ENCODE measurements around the gene COX4I1. TPM values are rescaled to one million over a fixed set of nuclear protein-coding genes. Genes with fewer than 3 reads are reported as not detected.

Gene COX4I1
- total RNA-seq, 2 experiments from 2014 or later: 374 to 508 TPM

DNA sequence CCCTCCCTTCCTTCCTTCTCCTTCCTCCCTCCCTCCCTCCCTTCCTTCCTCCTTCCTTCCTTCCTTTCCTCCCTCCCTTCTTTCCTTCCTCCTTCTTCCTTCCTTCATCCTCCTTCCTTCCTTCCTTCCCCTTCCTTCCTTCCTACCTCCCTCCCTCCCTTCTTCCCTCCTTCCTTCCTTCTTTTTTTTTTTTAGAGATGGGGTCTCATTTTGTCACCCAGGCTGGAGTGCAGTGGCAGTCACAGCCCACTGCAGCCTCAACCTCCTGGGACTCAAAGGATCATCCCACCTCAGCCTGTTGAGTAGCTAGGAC is 44.6 kb downstream of the COX4I1 start:
- no peak overlapping the region for H3K4me3 Mint-ChIP-seq
- ATAC-seq: no peak
- CTCF ChIA-PET: interaction anchor here (1.6 kb wide), 1 partner anchor 23 kb away, joined by 7 read pairs; no protein-coding TSS in a partner anchor
- peaks cover 19% of the 10 kb centered on the region for H3K27me3 Mint-ChIP-seq
- no peak for DNase-seq
- intact Hi-C loops (cut with DNase I, micrococcal nuclease): no loop called here
- H3K27ac Mint-ChIP-seq: no peak overlapping the region
- POLR2A ChIA-PET: no interaction called here
- H3K36me3 Mint-ChIP-seq (ENCODE audit: low read depth): no peaks in the 10 kb centered on the region
- no peaks in the 10 kb centered on the region for H3K9me3 Mint-ChIP-seq (ENCODE audit: low read depth)
- peaks cover 3% of the 10 kb centered on the region for H3K4me1 Mint-ChIP-seq

DNA sequence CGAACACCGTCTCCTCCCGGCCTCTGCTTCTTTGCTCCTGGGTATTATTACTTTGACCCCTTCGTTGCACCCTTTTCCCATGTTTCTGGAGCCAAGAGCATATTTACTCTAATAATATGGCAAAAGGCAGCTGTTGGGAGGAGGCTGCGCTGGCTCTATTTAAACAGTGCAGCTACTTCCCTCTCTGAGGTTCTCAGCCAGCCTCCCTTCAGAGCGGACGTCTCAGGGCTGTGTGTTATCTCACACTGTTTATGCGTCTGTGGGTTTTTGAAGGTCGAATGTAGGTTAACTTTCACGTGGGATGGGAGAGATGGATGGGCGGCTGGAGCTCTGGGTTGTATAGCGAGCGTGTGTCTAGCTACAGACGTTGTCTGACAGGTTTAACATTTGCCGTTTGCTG is 45.3 kb downstream of the COX4I1 start:
- no peak overlapping the region for H3K27ac Mint-ChIP-seq
- peaks cover 3% of the 10 kb centered on the region for H3K4me1 Mint-ChIP-seq
- no peak overlapping the region for H3K4me3 Mint-ChIP-seq
- no peaks in the 10 kb centered on the region for H3K36me3 Mint-ChIP-seq (ENCODE audit: low read depth)
- no peaks in the 10 kb centered on the region for H3K9me3 Mint-ChIP-seq (ENCODE audit: low read depth)
- intact Hi-C loops (cut with DNase I, micrococcal nuclease): no loop called here
- DNase-seq: no peak
- peak; percentile 33 for ATAC-seq
- peaks cover 17% of the 10 kb centered on the region for H3K27me3 Mint-ChIP-seq
- ChIA-PET POLR2A (no interaction called here), CTCF (interaction anchor here (0.6 to 1.6 kb wide), 2 partner anchors 24 to 48 kb away, joined by 3 to 7 read pairs; no protein-coding TSS in a partner anchor)

DNA sequence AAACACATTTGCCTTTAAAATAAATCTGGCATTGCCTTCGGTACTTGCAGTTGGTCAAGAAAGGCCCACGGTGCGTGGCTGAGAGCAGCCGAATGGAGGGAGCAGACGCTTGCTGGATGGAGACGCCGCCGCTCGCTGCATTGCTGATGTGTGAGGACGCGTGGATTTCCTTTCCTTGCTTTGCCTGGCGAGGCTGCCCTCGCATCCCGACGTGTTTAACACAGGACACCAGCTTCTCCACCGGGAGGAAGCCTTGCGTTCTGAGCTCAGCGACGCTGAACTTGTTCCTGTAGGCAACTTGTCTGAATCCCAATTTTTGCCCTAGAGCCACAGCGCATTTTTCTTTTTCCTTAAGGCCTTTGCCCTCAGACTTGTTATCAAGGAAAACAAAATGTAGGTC is 45.8 kb downstream of the COX4I1 start:
- ChIA-PET POLR2A (no interaction called here), CTCF (interaction anchor here (0.6 to 1.6 kb wide), 2 partner anchors 24 to 47 kb away, joined by 3 to 7 read pairs; no protein-coding TSS in a partner anchor)
- DNase-seq (no peak), ATAC-seq (no peak)
- Mint-ChIP-seq H3K9me3 (ENCODE audit: low read depth) (no peaks in the 10 kb centered on the region), H3K27me3 (peaks cover 17% of the 10 kb centered on the region), H3K4me1 (peaks cover 3% of the 10 kb centered on the region), H3K27ac (no peak overlapping the region), H3K36me3 (ENCODE audit: low read depth) (no peaks in the 10 kb centered on the region), H3K4me3 (no peak overlapping the region)
- intact Hi-C loops (cut with DNase I, micrococcal nuclease): no loop called here

DNA sequence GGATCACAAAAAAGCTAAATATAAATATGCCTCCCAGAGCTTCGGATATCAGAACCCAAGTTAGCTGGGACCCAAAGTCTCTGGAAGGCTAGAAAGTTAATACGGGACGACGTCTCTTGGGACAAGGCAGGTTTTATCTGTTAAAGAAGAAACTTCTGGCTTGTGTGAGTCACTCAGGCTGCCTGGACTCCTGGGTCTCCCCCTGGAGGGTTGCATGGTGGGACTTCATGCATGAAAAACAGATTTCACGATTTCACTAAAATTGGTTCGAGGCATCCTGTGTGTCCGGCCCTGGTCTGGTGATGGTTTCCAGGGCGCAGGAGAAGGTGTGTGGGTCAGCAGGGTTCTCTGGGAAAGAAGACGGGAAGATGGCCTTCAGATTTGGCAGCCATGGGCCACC is 47.0 kb downstream of the COX4I1 start:
- POLR2A ChIA-PET: no interaction called here
- intact Hi-C loops (cut with DNase I, micrococcal nuclease): no loop called here
- H3K36me3 Mint-ChIP-seq (ENCODE audit: low read depth): no peaks in the 10 kb centered on the region
- peaks cover 3% of the 10 kb centered on the region for H3K4me1 Mint-ChIP-seq
- DNase-seq (no peak), ATAC-seq (no peak)
- H3K4me3 Mint-ChIP-seq: no peak overlapping the region
- CTCF ChIA-PET: interaction anchor here (0.8 kb wide), 1 partner anchor 721 kb away, joined by 3 read pairs; no protein-coding TSS in a partner anchor
- no peaks in the 10 kb centered on the region for H3K9me3 Mint-ChIP-seq (ENCODE audit: low read depth)
- H3K27ac Mint-ChIP-seq: no peak overlapping the region
- H3K27me3 Mint-ChIP-seq: peaks cover 17% of the 10 kb centered on the region

DNA sequence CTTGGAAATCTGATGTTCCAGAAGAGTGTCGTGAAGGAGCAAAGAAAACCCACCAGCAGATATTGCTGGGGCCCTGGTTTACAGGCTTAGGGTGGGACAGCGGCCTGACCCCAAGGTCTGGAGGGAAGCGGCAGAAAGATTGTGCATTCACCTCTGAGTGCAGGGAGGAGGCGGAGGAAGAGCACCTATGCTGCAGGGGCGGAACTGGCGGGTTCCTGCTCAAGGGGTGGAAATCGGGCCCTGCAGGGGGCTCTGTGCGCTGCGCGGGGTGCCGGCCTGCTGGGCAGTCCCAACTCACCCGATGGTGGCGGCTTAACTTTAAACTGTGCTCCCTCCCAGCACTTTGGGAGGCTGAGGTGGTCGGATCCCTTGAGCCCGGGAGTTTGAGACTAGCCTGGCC is 47.5 kb downstream of the COX4I1 start:
- no peak for ATAC-seq
- H3K4me3 Mint-ChIP-seq: no peak overlapping the region
- H3K36me3 Mint-ChIP-seq (ENCODE audit: low read depth): no peaks in the 10 kb centered on the region
- H3K27me3 Mint-ChIP-seq: peaks cover 17% of the 10 kb centered on the region
- ChIA-PET CTCF (interaction anchor here (0.8 kb wide), 2 partner anchors 175 to 721 kb away, joined by 3 read pairs; no protein-coding TSS in a partner anchor), POLR2A (no interaction called here)
- peaks cover 3% of the 10 kb centered on the region for H3K4me1 Mint-ChIP-seq
- DNase-seq: no peak
- intact Hi-C loops (cut with DNase I, micrococcal nuclease): no loop called here
- no peak overlapping the region for H3K27ac Mint-ChIP-seq
- H3K9me3 Mint-ChIP-seq (ENCODE audit: low read depth): no peaks in the 10 kb centered on the region

DNA sequence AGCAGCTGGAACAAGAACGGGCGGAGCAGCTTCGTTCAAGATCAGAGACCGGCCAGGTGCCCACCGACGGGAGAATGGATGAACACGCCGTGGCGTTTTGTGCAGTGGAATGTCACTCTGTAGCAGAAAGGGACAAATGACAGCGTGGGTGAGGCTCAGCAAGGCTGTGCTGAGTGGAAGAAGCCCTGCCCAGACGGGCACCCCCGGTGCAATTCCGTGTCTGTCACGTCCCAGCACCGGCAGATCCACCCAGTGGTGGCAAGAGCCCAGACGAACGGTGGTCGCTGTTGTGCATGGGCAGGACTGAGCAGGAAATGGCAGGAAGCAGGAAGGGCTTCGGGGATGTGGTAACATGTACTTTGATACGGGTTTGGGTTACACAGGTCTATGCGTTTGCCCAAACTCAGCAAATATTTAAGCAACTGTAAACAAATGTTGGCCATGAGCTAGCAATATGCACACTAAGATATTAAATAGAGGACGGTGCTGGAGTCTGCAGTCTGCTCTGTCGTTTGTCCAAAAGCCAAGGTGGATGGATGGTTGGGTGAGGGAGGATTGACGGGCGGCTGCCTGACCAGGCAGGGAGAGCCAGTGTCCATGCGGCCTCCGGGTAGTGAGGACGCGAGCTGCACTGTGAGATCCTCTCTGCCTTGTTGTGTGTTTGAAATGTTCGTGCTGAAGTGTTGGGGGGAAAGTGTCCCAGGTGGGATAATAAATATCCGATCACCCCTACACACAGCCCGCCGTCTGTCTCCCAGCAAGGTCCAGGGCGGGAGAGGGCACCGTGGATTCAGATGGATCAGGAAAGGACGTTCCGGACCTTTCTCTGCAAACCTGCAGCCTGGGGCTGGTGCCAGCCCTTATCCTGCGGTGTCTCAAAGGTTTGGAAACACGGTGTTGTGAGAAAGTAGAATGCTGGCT is 48.4 kb downstream of the COX4I1 start:
- Mint-ChIP-seq H3K27ac (no peak overlapping the region), H3K4me1 (peaks cover 3% of the 10 kb centered on the region), H3K27me3 (peaks cover 16% of the 10 kb centered on the region), H3K9me3 (ENCODE audit: low read depth) (no peaks in the 10 kb centered on the region), H3K4me3 (no peak overlapping the region), H3K36me3 (ENCODE audit: low read depth) (no peaks in the 10 kb centered on the region)
- no peak for DNase-seq
- POLR2A ChIA-PET: no interaction called here
- ATAC-seq: no peak
- CTCF ChIA-PET: interaction anchor here (0.8 kb wide), 1 partner anchor 174 kb away, joined by 3 read pairs; no protein-coding TSS in a partner anchor
- intact Hi-C loops (cut with DNase I, micrococcal nuclease): no loop called here

DNA sequence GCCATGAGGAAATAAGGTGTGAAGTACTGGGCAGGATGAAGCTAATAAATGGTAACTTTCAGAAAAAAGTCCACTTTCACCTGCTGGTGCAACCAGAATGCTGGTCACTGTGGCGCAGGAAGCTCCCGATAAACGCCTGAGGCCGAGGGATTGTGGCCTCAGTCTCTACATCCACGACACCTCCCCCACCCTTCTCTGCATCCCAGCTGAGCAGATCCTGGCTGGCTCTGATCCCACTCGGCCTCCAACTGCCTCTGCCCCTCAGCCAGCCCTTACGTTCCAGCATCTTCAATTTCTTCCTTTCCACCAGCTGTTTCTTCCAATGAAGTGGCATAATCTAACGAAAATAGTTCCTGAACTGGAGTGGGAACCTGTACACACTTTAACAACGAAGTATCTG is 49.5 kb downstream of the COX4I1 start:
- intact Hi-C loops (cut with DNase I, micrococcal nuclease): no loop called here
- H3K9me3 Mint-ChIP-seq (ENCODE audit: low read depth): no peaks in the 10 kb centered on the region
- ChIA-PET POLR2A (no interaction called here), CTCF (interaction anchor here (0.7 to 2.4 kb wide), 3 partner anchors 28 to 958 kb away, joined by 3 to 13 read pairs (median 3); no protein-coding TSS in a partner anchor)
- H3K36me3 Mint-ChIP-seq (ENCODE audit: low read depth): no peaks in the 10 kb centered on the region
- H3K4me3 Mint-ChIP-seq: no peak overlapping the region
- peaks cover 3% of the 10 kb centered on the region for H3K4me1 Mint-ChIP-seq
- no peak for DNase-seq
- no peak overlapping the region for H3K27ac Mint-ChIP-seq
- no peak for ATAC-seq
- H3K27me3 Mint-ChIP-seq: peaks cover 15% of the 10 kb centered on the region

DNA sequence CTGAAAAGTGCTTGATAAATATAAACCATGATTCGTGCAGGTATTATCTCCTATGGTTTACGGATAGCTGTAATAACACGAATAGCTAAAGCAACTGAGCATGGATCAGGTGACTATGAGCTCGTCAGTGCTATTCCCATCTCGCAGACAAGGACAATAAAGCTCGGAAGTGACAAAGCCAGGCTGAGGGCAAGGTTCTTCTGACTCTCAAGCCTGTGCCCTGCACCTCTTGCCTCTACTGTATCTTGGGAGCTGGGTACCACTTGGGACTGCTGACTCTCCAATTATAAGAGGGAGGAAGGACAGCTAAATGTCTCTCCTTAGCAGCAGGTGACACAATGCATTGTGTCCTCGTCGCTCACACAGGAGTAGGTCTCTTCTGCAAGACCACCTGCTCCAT is 49.9 kb downstream of the COX4I1 start:
- no peaks in the 10 kb centered on the region for H3K9me3 Mint-ChIP-seq (ENCODE audit: low read depth)
- intact Hi-C loops (cut with DNase I, micrococcal nuclease): no loop called here
- no peaks in the 10 kb centered on the region for H3K36me3 Mint-ChIP-seq (ENCODE audit: low read depth)
- peaks cover 3% of the 10 kb centered on the region for H3K4me1 Mint-ChIP-seq
- POLR2A ChIA-PET: no interaction called here
- CTCF ChIA-PET: interaction anchor here (0.7 to 2.4 kb wide), 3 partner anchors 28 to 958 kb away, joined by 3 to 13 read pairs (median 3); no protein-coding TSS in a partner anchor
- H3K27ac Mint-ChIP-seq: no peak overlapping the region
- H3K27me3 Mint-ChIP-seq: peaks cover 15% of the 10 kb centered on the region
- DNase-seq (no peak), ATAC-seq (no peak)
- no peak overlapping the region for H3K4me3 Mint-ChIP-seq

DNA sequence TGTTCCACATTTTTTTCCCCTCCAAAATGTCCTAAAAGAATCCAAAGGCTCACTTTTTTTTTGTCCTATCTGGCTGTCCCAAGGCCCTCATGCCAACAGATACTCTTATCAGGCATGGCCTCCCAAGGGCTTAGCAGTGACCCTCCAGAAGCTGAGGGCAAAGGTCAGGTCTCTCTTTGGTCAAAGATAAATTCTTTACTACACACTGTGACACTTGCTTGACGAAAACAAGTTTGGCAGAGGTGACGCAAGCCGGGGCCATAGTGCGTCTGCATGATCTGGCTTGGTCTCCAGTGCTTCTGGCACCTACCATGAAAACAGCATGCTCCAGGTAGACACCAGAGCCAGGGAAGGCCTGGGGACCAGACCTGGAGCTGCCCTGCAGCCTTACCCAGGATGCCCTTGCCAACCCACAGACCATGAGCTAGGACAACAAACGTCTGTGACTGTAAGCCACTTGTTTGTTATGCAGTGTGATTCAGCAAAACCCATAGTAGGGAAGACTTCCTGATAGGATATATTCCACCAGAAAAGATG is 50.9 kb downstream of the COX4I1 start:
- ChIA-PET CTCF (interaction anchor here (0.7 to 2.4 kb wide), 2 partner anchors 29 to 629 kb away, joined by 3 to 13 read pairs; no protein-coding TSS in a partner anchor), POLR2A (no interaction called here)
- DNase-seq (no peak), ATAC-seq (no peak)
- intact Hi-C loops (cut with DNase I, micrococcal nuclease): no loop called here
- Mint-ChIP-seq H3K36me3 (ENCODE audit: low read depth) (no peaks in the 10 kb centered on the region), H3K27me3 (peaks cover 7% of the 10 kb centered on the region), H3K4me1 (no peaks in the 10 kb centered on the region), H3K4me3 (no peak overlapping the region), H3K27ac (no peak overlapping the region), H3K9me3 (ENCODE audit: low read depth) (no peaks in the 10 kb centered on the region)

DNA sequence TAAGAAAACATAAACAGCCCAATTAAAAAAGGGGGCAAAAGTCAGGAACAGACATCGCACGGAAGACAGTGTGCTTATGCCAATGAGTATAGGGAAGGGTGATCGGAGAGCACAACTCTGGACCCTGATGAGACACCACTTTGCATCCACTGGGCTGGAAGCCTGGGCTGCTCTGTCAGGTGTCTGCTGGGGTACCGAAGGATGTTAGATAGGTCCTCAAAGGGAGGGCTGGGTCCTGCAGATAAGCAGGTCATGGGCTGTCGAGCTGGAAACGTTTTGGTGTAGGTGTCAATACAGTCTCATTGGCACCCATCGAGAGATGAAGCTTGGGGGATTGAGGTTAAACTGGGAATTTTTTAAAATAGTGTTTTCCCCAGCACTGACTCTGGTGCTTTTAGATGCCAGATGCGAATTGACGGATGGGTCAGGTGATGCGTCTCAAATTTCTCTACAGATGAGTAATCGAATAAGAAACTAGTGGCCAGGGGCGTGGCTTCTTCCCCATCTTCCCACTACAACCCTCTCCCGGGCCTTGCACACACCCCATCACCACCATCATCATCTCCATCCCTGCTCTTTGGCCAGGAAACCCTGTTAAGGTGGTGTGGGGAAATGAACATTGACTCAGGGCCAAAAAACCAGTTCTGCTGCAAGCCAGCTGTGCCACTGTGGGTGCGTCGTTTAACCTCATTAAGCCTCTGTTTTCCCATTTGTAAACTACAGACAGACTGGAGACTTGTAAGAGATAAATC is 51.7 kb downstream of the COX4I1 start:
- H3K27me3 Mint-ChIP-seq: peaks cover 7% of the 10 kb centered on the region
- no peak for ATAC-seq
- CTCF ChIA-PET: interaction anchor here (2.4 kb wide), 1 partner anchor 30 kb away, joined by 13 read pairs; no protein-coding TSS in a partner anchor
- no peak overlapping the region for H3K4me3 Mint-ChIP-seq
- peaks cover 3% of the 10 kb centered on the region for H3K4me1 Mint-ChIP-seq
- DNase-seq: no peak
- no peaks in the 10 kb centered on the region for H3K36me3 Mint-ChIP-seq (ENCODE audit: low read depth)
- H3K27ac Mint-ChIP-seq: no peak overlapping the region
- H3K9me3 Mint-ChIP-seq (ENCODE audit: low read depth): no peaks in the 10 kb centered on the region
- POLR2A ChIA-PET: no interaction called here
- intact Hi-C loops (cut with DNase I, micrococcal nuclease): no loop called here
